Mucosa of gallbladder (tissue), 1 donor: ENCODE measurements around the gene CDC23. TPM values are rescaled to one million over a fixed set of nuclear protein-coding genes. Genes with fewer than 3 reads are reported as not detected.
"Not testable (repeated sequence)": the region's sequence is repeated elsewhere in the genome, so short reads cannot be mapped to it uniquely, and the experiment has no call there.

Source experiments
- DNase-seq: peaks from one replicate; pipeline ENCODE4 v3.0.0-alpha.2; 2020; ENCODE audit warnings: low spot score
- total RNA-seq: library from RNA; stranded (reverse); gene quantifications from one replicate; pipeline ENCODE4 v1.2.1, GENCODE V29; 2021
- donor health status: DM: no; HTN: no; CAD: no.

CDC23 gene
- total RNA-seq, 1 donor from 2014 or later: 21.8 TPM

GRCh38 chr5:138216799-138217198 lies 3.7 kb upstream of the CDC23 start:
- no peak for DNase-seq

GRCh38 chr5:138212828-138213160 lies 329 bp downstream of the CDC23 start:
- no peak for DNase-seq

GRCh38 chr5:138210985-138211384 lies 2.1 kb downstream of the CDC23 start:
- DNase-seq: no peak

- not testable (repeated sequence) for DNase-seq
These were observed 19.3 kb downstream of the CDC23 start for GRCh38 chr5:138193859-138194258.

- DNase-seq: no peak
These were observed 20.3 kb downstream of the CDC23 start for GRCh38 chr5:138192826-138193225.

- DNase-seq: no peak
These were observed 24.5 kb downstream of the CDC23 start for GRCh38 chr5:138188626-138189025.

- no peak for DNase-seq
These were observed 27.1 kb downstream of the CDC23 start for GRCh38 chr5:138186002-138186447.

- DNase-seq: no peak
These were observed 30.3 kb downstream of the CDC23 start for GRCh38 chr5:138182808-138183207.

- no peak for DNase-seq
These were observed 32.3 kb downstream of the CDC23 start for GRCh38 chr5:138180841-138181240.

GRCh38 chr5:138180183-138180782 lies 32.8 kb downstream of the CDC23 start:
- DNase-seq: no peak

GRCh38 chr5:138179277-138179857 lies 33.8 kb downstream of the CDC23 start:
- no peak for DNase-seq

- peak; percentile 97 for DNase-seq
These were observed 34.4 kb downstream of the CDC23 start, which contains the start of the genes BRD8 and KIF20A for GRCh38 chr5:138178516-138179276. Gene BRD8, minus strand, starts transcription at chr5:138178630. Its CDS starts 16 bp downstream, at chr5:138178614. Gene KIF20A, plus strand, starts transcription at chr5:138179112. Its CDS starts 569 bp downstream, at chr5:138179681.

GRCh38 chr5:138177941-138178515 lies 35.1 kb downstream of the CDC23 start:
- DNase-seq: peak; percentile 20

GRCh38 chr5:138170299-138170698 lies 42.8 kb downstream of the CDC23 start:
- no peak for DNase-seq

- DNase-seq: no peak
These were observed 44.0 kb downstream of the CDC23 start for GRCh38 chr5:138169124-138169523.

- no peak for DNase-seq
These were observed 49.4 kb downstream of the CDC23 start for GRCh38 chr5:138163721-138164120.

- no peak for DNase-seq
These were observed 52.4 kb downstream of the CDC23 start for GRCh38 chr5:138160706-138161105.

GRCh38 chr5:138159666-138160065 lies 53.5 kb downstream of the CDC23 start:
- DNase-seq: no peak

- no peak for DNase-seq
These were observed 55.5 kb downstream of the CDC23 start for GRCh38 chr5:138157626-138158025.

- DNase-seq: not testable (repeated sequence)
These were observed 57.1 kb downstream of the CDC23 start for GRCh38 chr5:138155977-138156376.

- no peak for DNase-seq
These were observed 63.6 kb downstream of the CDC23 start for GRCh38 chr5:138149530-138149929.

- DNase-seq: peak; percentile 38
These were observed 64.3 kb downstream of the CDC23 start for GRCh38 chr5:138148811-138149210.
